HT-29 (cell line): ENCODE measurements around the gene HEMK1. TPM values are rescaled to one million over a fixed set of nuclear protein-coding genes. Genes with fewer than 3 reads are reported as not detected.

Experiments used
- DNase-seq: peaks from one replicate; pipeline ENCODE4 v3.0.0-alpha.2; 2015; ENCODE audit warnings: low spot score
- total RNA-seq: library from RNA; depleted of rRNA; stranded (reverse); fragments of >200 nt; shearing (Covaris generic); gene quantifications from 2 replicates; pipeline ENCODE4 v1.2.3, GENCODE V29; 2014

HEMK1 gene
- total RNA-seq, 1 experiment from 2014 or later = 12.2 TPM

- DNase-seq = no peak
Measured at GRCh38 chr3:50600141-50600753, 30.9 kb downstream of the HEMK1 start.

GRCh38 chr3:50600841-50601591 lies 31.7 kb downstream of the HEMK1 start:
- peak; percentile 78 for DNase-seq

DNA sequence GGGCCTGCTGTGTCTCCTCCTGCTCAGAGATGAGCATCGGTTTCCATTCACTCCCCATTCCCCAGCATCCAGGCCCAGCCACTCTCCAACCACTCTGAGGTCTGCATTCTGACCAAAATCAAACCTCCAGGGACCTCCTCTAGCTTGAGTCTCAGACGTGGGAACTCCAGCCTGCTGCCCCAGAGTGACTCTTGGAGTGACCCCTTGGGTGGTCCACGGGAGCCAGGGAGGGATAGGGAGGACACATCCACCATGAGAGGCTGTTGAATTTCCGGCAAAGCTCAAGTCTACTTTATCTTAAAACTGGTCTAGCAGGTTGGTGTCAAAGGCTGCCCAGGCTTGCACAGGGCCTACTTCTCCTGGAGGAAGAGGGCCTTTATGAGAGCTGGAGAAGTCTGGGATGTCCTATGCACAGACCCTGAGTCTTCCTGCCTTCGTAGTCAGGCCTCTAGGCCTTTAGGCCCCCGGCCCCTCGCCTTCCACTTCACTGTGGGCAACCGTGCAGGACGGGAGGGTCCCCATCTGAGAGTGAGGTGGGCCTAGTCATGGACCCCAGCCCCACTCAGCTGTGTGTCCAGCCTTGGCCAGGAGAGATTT lies 33.4 kb downstream of the HEMK1 start:
- DNase-seq = peak; percentile 53

DNA sequence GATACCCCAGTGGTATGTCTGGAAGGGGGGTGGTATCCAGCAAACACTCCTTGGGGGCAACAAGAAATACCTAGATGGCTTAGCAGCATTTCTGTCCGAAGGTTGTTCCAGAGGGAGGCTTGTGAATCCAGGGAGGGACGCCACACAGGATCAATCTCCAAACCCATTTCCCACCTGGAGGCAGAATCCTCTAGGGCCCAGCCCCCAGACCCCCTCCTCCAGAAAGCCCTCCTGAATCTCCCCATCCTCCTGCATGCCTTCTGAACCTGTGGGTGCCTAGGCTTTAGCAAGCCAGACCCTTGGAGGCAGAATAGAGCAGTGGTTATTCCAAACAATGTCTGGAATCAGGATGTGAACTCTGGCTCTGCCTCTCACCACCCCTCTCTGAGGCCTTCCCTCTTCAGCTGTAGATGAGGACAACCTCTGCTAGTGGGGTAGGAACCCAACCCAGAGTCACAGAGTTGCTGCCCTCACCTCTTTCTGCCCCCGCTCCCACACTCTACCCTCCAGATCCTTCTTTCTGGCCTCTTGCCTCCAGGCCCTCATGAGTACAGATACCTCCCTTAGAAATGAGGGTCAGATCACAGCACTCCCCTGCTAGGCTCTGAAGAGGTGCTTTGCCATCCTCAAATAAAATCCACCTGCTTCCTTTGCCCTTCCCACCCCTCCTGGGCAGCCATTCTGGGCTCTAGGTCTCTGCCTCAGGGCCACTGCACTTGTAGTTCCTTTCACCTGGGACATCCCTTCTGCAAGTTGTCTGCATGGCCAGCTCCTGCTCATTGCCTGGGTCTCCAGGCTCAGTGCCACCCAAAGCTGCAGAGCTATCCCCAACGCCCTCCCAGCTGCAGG lies 34.2 kb downstream of the HEMK1 start:
- DNase-seq = no peak

GRCh38 chr3:50604110-50604621 lies 34.8 kb downstream of the HEMK1 start:
- no peak for DNase-seq

- DNase-seq = no peak
Measured at GRCh38 chr3:50604628-50605588, 35.6 kb downstream of the HEMK1 start.

GRCh38 chr3:50605901-50606326 lies 36.6 kb downstream of the HEMK1 start:
- no peak for DNase-seq

- no peak for DNase-seq
Measured at GRCh38 chr3:50606596-50606995, 37.3 kb downstream of the HEMK1 start.

DNA sequence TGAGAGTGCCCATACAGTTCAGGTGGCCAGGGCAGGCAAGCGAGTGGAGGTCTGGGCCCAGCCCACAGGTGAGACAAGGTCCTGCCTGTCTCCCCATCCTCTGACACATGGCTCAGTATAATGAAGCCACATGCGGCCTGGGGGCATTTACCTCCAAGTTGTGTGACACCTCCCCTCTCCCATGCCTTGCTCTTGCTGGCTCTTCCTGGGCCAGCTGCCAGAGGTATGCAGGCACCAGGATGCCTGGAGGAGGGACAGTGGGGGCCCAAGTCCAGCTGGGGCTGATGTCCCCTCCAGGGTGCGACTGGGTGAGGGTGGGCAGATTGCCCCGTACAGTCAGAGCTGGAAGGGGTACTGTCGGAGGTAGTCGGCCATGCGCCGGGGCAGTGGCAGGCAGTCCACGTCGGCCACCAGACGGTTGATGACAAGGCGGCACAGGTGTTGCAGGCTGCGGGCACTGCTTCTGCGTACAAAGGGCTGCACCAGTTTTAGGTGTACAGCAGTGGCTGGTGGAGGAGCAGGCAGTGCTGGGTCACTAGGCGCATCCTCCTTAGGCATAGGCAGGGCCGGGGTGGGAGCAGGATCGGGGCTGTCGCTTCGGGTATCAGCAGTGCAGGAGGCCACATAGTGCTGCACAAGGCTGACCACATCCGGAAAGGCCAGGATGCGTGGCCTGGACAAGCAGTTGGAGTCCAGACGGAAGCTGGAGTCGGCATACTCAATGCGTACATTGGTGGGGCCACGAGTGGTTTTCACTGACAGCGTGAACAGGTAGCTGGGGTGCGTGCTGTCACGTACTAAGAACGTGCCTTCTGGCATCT lies 38.2 kb downstream of the HEMK1 start:
- DNase-seq = no peak

DNA sequence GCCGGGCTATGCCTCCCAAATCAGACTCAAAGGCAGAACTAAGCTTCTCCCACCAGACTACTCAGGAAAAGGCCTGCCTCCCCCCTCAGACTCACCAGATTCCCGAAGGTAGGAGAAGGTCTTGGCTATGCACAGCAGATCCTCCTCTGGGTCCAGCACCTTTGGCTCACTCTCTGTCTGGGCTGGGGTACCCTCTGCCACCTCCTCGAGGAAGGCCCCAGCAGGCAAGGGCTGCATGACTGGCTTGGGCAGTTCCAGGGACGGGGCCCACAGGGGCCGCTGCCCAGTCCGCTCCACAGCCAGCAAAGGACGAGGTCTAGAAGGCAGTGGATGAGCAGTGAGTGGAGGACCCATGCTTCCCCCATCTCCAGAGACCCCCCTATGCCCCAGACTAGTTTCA lies 39.0 kb downstream of the HEMK1 start:
- DNase-seq = no peak

GRCh38 chr3:50609071-50609762 lies 39.9 kb downstream of the HEMK1 start:
- no peak for DNase-seq

- DNase-seq = no peak
Measured at GRCh38 chr3:50609763-50610085, 40.4 kb downstream of the HEMK1 start.

GRCh38 chr3:50610181-50610971 lies 41.1 kb downstream of the HEMK1 start:
- DNase-seq = peak; percentile 43

DNA sequence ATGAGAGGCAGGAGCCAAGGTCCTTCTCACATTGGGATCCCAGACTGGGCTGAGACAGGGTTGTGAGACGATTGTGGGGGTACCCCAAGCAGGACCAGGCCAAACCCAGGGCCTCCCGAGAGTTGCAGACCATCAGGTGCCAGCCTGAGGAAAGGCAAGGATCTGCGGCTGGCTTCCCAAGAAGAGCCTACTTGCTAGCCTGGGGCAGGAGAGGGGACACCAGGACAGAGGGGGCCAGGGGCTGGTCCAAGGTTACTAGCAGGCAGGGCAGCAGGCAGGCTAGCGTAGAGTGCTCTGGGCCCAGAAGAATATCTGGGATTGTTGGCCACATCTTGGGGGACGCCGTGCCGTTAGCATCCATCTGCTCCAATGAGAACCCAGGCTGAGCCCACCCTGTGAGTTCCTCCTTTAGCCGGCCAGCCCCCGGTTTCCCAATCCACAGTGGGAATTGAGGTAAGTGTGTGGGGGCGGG lies 41.7 kb downstream of the HEMK1 start:
- no peak for DNase-seq

GRCh38 chr3:50611464-50612233 lies 42.3 kb downstream of the HEMK1 start, which contains the start of gene CISH:
TSS of gene CISH (minus strand) at chr3:50611774. CDS start at chr3:50611650, 124 bp downstream.
- DNase-seq = peak; percentile 81

DNA sequence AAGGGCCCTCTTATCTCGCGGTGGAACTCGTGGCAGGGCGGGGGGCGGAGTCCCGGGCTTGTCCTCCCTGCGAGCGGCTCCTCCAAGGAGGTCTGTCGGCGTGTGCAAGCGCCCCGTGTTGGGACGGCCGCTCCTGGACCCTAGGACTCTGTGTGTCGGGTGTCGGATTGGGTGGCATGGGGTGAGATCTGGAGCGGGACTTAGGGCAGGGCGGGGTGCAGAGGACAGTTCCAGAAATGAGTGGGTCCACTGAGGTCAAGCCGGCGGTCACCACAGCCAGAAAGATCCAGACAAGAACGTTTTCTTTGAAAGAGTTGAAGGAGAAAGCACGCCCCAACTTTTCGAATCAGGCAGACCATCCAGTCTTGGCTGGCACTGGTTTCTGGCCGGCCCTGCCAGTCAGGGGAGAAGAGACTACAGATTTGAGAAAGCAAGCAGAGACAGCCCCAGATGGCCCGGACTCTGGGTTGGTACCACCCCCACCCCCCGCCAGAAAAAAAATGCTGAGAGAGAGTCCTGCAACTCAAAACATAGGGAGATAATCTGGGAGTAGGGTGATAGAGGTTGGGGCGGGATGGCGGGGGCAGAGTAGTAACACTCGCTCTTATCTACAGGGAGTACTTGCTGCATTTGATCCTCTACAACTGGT lies 43.0 kb downstream of the HEMK1 start:
- DNase-seq = no peak
